NCI-H345 treated with DMSO at 0.1 percent for 48 hours (cell line): ENCODE results near the gene NMNAT3.

ENCODE experiments used
- DNase-seq: peaks from one replicate; lab custom pipeline; 2025; ENCODE audit not compliant: unreplicated experiment; lab: John Stamatoyannopoulos, UW

The NMNAT3 gene

DNA sequence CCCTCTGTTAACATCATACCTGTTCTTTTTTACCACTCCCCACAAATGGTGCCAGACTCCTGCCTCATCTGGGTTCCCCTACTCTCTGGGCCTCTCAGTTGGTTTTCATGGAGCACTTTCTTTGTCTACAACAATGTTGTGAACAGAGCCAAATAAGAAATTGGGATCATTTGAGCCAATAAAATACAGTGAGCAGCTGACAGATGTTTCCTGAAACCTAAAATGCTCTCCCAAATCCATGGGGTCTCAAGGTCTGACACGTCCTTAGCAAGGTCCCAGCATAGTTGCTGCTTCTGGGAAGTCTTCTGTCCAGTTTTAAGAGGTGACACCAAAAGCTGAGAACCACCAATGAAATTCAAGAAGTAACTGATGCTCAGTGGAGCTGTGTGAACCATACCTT lies 1.7 kb downstream of the NMNAT3 start:
- no peak for DNase-seq

GRCh38 chr3:139675327-139675726 lies 2.4 kb downstream of the NMNAT3 start:
- DNase-seq = no peak

GRCh38 chr3:139674571-139675260 lies 3.1 kb downstream of the NMNAT3 start:
- no peak for DNase-seq

- DNase-seq = no peak
Observed at GRCh38 chr3:139672884-139673283, 4.9 kb downstream of the NMNAT3 start.

GRCh38 chr3:139671863-139672646 lies 5.7 kb downstream of the NMNAT3 start:
- no peak for DNase-seq

- DNase-seq = no peak
Observed at GRCh38 chr3:139671107-139671506, 6.7 kb downstream of the NMNAT3 start.

DNA sequence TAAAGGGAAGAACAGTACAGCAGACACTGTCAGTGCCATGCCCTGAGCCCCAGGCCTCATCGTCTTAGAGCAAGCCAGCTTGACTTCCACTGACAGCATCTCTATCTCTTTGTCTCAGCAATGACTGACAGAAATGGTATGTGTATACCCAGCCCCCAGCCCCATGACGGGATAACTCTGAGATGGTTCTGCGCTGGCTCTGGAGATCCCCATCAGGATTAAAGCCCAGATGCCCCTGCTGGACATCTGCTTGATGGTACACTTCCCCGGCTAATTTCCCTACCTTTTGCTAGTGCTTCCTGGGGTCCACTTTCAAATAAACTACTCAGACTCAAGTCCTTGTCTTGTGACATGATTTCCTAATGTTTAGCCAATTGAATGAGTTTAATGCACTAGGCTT lies 7.6 kb downstream of the NMNAT3 start:
- no peak for DNase-seq

GRCh38 chr3:139668332-139668731 lies 9.4 kb downstream of the NMNAT3 start:
- no peak for DNase-seq

DNA sequence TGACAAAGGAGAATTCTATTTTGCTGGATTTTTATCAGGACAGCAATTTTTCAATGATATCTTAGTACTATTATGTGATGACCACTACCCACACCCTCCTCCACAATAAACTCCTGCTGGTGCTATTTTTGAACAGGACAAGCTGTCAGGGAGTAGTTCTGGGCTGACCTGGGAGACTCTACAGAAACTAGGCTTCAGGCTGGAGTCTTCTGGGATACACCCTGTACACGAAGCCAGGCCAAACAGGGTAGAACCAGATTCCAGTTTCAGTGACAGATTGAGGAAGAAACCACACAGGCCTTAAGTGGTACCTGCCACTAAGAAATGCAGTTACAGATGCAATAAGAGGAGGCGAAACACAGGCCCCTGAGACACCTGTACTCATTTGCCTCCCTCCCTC lies 12.8 kb downstream of the NMNAT3 start:
- DNase-seq = no peak

- no peak for DNase-seq
Observed at GRCh38 chr3:139660269-139660668, 17.5 kb downstream of the NMNAT3 start.

GRCh38 chr3:139659511-139659910 lies 18.3 kb downstream of the NMNAT3 start:
- no peak for DNase-seq

DNA sequence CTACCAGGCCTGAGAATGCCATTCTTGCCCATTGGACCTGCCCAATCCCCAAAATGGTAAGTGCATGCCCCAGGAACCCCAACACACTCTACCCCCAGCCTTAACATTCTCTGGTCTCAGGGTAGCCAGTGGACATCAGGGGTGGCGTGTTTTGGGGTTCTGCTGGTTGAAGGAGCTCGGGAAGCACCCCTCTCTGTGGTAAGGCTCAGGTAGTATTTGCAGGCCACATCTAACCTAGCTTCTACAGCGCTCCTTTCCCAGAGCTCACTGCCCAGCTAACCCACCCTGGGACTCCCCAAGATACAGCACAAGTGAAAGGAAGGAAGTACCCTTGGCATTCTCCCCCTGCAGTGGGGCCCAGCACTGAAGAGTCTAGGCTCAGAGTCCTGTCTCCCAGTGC lies 19.8 kb downstream of the NMNAT3 start:
- DNase-seq = no peak

GRCh38 chr3:139657434-139657833 lies 20.3 kb downstream of the NMNAT3 start:
- DNase-seq = no peak

GRCh38 chr3:139655909-139656595 lies 21.7 kb downstream of the NMNAT3 start:
- DNase-seq = no peak

- DNase-seq = peak; percentile 72
Observed at GRCh38 chr3:139654637-139655365, 23.0 kb downstream of the NMNAT3 start.

DNA sequence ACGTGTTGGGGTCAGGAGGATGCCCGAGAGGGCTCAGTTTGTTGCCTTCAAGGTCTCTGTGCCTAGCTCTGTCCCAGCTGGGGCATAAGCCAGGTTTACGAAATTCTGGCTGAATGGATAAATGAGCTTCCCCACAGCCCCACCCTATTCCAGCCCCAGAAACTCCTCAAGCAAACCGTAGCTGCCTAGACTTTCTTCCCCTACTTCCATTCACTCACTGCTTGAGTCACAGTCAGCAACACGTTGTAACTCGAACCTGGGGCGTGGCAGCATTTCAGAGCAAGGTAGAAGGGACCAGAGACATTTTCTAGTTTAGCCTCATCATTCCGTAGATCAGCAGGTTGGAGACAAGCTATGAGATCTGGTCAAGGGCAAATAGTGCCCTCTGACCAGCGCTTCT lies 24.2 kb downstream of the NMNAT3 start:
- no peak for DNase-seq

GRCh38 chr3:139652561-139652960 lies 25.2 kb downstream of the NMNAT3 start:
- DNase-seq = no peak

DNA sequence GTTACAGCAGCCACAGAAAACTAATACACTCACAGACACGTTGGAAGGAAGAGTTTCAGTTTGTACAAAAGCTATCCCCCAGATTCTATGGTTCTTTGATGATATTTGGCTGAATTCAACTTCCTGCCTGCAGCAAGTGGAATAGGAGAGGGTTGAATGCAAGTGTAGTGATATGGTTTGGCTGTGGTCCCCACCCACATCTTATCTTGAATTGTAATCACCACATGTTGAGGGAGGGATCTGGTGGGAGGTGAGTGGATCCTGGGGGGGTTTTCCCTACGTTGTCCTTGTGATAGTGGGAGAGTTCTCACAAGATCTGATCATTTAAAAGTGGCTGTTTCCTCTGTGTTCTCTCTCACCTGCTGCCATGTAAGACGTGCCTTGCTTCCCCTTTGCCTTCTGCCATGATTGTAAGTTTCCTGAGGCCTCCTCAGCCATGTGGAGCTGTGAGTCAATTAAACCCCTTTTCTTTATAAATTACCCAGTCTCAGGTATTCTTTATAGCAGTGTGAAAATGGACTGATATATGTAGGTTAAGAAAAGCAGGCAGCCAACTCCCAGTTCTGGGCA lies 29.8 kb downstream of the NMNAT3 start:
- DNase-seq = no peak

DNA sequence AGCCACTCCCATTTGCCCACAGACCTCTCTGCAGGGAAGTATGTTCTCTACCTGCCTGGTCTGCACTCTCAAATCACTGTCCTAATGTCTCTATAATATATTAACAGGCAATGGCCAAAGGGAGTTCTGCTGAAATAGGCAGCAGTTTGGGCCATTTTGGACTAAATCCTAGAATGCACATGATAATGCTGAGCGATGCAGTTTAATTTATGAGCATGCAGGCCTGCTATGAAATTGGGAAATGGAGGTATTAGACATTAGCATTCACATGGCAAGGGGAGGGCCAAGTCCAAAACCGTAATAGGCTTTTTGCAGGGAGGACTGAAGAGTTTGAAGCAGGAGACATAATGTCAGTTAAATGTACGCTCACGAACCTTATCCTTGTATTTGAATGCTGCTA lies 31.3 kb downstream of the NMNAT3 start:
- DNase-seq = no peak

DNA sequence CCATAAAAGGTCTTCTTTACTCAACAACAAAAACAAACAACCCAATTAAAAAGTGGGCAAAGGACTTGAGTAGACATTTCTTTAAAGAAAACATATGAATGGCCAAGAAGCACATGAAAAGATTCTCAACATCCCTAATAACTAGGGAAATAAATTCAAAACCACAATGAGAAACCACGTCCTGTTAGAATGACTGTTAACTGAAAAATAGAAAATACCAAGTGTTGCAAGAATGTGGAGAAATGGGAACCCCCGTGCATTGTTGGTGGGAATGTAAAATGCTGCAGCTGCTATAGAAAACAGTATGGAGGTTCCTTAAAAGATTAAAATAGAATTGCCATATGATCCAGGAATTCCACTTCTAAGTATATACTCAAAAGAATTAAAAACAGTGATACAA lies 34.8 kb downstream of the NMNAT3 start:
- DNase-seq = no peak

DNA sequence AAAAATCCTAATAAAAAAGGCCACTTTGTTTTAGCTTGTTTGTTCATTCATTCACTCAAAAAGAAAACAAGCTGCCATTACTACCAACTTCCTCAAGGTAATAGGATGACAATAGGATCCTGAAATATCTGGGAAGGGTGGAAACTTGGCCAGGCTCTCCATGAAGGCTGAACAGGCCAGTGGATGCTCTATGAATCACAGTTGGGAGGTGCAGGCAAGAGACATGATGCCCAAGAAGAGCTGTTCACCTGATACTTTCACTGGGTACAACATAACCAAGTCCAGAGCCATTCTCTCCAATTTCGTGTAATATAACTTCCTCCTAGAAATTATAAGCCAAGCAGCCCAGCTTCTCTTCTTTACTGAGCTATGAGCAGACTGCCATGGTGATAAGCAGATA lies 37.3 kb downstream of the NMNAT3 start:
- no peak for DNase-seq
